ENCODE results near the gene HNRNPF.

GRCh38 chr10:43409385-43410109 is 561 bp upstream of the HNRNPF start:
- TF ChIP-seq CTCF (IDR thresholded peaks at IDR 0.05; ENCODE audit: insufficient read depth, low read length, poor library complexity, severe bottlenecking) (no peak), EZH2phosphoT487 (conservative IDR thresholded peaks at IDR 0.05; ENCODE audit: low read length) (no peak)
